ENCODE results near the gene CALML3.

DNA sequence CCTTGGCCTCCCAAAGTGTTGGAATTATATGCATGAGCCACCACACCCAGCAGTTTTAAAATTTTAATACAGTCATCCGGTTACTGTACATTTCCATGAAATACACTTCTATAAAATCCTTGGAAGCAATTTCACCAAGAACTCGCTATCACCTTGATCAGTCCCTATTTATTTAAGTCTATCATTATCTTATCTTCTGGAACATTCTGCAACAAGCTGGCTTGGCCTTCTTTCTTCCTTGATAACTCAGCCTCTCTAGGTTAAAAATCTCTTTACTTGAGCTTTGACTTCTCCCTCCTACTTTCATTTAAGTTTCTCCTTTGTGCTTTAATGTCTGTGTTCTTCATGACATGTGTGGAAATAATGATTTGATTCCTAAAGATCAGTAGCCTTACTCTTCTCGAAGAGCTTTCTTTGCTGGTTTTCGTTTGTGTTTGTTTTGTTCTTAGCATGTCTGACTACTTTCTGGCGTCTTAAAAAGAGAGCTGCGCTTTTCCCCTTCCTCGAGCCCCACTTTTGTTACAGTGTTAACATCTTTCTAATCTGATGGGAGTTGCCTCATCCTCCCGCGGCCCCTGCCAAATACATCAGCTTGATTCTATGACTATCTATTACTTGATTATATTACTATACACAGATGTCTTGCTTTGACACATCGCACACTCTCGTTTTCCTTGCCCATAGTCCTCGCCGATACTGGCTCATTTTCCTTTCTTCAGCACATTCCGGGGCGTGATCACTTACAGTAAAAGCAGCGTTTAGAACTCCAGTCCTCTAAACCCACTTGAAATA, 14.3 kb upstream of the CALML3 start:
- TF ChIP-seq, protein P1, sequence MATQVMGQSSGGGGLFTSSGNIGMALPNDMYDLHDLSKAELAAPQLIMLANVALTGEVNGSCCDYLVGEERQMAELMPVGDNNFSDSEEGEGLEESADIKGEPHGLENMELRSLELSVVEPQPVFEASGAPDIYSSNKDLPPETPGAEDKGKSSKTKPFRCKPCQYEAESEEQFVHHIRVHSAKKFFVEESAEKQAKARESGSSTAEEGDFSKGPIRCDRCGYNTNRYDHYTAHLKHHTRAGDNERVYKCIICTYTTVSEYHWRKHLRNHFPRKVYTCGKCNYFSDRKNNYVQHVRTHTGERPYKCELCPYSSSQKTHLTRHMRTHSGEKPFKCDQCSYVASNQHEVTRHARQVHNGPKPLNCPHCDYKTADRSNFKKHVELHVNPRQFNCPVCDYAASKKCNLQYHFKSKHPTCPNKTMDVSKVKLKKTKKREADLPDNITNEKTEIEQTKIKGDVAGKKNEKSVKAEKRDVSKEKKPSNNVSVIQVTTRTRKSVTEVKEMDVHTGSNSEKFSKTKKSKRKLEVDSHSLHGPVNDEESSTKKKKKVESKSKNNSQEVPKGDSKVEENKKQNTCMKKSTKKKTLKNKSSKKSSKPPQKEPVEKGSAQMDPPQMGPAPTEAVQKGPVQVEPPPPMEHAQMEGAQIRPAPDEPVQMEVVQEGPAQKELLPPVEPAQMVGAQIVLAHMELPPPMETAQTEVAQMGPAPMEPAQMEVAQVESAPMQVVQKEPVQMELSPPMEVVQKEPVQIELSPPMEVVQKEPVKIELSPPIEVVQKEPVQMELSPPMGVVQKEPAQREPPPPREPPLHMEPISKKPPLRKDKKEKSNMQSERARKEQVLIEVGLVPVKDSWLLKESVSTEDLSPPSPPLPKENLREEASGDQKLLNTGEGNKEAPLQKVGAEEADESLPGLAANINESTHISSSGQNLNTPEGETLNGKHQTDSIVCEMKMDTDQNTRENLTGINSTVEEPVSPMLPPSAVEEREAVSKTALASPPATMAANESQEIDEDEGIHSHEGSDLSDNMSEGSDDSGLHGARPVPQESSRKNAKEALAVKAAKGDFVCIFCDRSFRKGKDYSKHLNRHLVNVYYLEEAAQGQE (IDR thresholded peaks at IDR 0.05; ENCODE audit: low read depth), result no peak
- TF ChIP-seq YY1 (IDR thresholded peaks at IDR 0.05; ENCODE audit: low read depth) (no peak), EP300 (IDR thresholded peaks at IDR 0.05; ENCODE audit: borderline replicate concordance) (no peak), FOXM1 (IDR thresholded peaks at IDR 0.05; ENCODE audit: borderline replicate concordance, low read depth) (no peak), CEBPB (IDR thresholded peaks at IDR 0.05) (no peak), TAF1 (IDR thresholded peaks at IDR 0.05; ENCODE audit: low read depth) (no peak), RAD21 (IDR thresholded peaks at IDR 0.05; ENCODE audit: low read depth) (no peak), TCF12 (IDR thresholded peaks at IDR 0.05; ENCODE audit: low read depth) (no peak), ZBTB7A (IDR thresholded peaks at IDR 0.05; ENCODE audit: low read depth) (no peak), TEAD4 (IDR thresholded peaks at IDR 0.05) (no peak), NFIC (IDR thresholded peaks at IDR 0.05) (no peak)
- TF ChIP-seq, protein P2, sequence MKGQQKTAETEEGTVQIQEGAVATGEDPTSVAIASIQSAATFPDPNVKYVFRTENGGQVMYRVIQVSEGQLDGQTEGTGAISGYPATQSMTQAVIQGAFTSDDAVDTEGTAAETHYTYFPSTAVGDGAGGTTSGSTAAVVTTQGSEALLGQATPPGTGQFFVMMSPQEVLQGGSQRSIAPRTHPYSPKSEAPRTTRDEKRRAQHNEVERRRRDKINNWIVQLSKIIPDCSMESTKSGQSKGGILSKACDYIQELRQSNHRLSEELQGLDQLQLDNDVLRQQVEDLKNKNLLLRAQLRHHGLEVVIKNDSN (IDR thresholded peaks at IDR 0.05), result no peak
- TF ChIP-seq, protein P3, sequence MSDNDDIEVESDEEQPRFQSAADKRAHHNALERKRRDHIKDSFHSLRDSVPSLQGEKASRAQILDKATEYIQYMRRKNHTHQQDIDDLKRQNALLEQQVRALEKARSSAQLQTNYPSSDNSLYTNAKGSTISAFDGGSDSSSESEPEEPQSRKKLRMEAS (IDR thresholded peaks at IDR 0.05), result no peak

Measured in Ishikawa (cell line).